ENCODE data around the gene SEMA3A. TPM values are rescaled to one million over a fixed set of nuclear protein-coding genes. Genes with fewer than 3 reads are reported as not detected.

Gene SEMA3A
- total RNA-seq, 1 donor from 2014 or later: 6.2 TPM

DNA sequence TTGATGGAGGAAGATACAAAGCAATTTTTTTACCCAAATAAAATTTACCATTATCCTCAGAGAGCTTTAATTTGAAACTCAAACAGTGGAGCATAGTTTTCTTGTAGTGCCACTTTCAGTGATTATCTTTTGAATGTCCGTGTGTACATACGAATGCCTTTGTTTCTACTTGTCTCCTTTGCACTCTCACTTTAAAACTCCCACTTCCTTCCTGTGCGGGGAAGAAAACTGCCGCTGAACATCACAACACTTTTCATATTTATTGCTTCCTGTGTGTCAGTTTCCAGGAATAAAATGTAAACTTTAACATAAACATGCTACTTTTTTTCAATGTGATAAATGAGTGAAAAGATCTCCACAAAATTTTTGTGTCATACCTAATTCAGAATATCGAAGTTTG lies 102.4 kb downstream of the SEMA3A start:
- TF ChIP-seq, protein P1, sequence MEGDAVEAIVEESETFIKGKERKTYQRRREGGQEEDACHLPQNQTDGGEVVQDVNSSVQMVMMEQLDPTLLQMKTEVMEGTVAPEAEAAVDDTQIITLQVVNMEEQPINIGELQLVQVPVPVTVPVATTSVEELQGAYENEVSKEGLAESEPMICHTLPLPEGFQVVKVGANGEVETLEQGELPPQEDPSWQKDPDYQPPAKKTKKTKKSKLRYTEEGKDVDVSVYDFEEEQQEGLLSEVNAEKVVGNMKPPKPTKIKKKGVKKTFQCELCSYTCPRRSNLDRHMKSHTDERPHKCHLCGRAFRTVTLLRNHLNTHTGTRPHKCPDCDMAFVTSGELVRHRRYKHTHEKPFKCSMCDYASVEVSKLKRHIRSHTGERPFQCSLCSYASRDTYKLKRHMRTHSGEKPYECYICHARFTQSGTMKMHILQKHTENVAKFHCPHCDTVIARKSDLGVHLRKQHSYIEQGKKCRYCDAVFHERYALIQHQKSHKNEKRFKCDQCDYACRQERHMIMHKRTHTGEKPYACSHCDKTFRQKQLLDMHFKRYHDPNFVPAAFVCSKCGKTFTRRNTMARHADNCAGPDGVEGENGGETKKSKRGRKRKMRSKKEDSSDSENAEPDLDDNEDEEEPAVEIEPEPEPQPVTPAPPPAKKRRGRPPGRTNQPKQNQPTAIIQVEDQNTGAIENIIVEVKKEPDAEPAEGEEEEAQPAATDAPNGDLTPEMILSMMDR (IDR thresholded peaks at IDR 0.05; ENCODE audit: insufficient read depth, low read length, poor library complexity, severe bottlenecking): no peak
- H3K27me3 ChIP-seq (ENCODE audit: control insufficient read depth, insufficient read depth, low read length): no peaks in the 10 kb centered on the region
- H3K36me3 ChIP-seq (ENCODE audit: control insufficient read depth, insufficient read depth, low read length): no peaks in the 10 kb centered on the region
- DNase-seq (ENCODE audit: low read depth): no peak
- no peak overlapping the region for H3K4me3 ChIP-seq (ENCODE audit: low read depth, low read length)

DNA sequence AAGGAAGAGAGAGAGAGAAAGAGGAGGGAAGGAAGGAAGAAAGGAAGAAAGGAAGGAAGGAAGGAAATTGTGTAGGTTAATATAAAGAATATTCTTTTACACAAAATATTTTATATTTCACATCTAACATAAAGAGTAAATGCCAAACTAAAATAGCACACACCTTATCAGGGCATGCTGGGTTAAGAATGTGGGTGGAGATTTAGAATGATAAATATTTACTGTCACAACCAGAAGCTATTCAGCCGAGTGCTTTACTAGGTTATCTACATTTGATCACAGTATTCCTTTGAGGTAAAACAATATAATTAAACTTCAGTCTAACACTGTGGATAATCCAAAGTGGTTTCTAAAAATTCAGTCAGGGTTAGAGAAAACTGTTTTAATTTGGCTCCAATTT lies 103.3 kb downstream of the SEMA3A start:
- H3K4me3 ChIP-seq (ENCODE audit: low read depth, low read length): no peak overlapping the region
- no peak for DNase-seq (ENCODE audit: low read depth)
- no peaks in the 10 kb centered on the region for H3K36me3 ChIP-seq (ENCODE audit: control insufficient read depth, insufficient read depth, low read length)
- H3K27me3 ChIP-seq (ENCODE audit: control insufficient read depth, insufficient read depth, low read length): no peaks in the 10 kb centered on the region
- TF ChIP-seq, protein P1 (IDR thresholded peaks at IDR 0.05; ENCODE audit: insufficient read depth, low read length, poor library complexity, severe bottlenecking): no peak

DNA sequence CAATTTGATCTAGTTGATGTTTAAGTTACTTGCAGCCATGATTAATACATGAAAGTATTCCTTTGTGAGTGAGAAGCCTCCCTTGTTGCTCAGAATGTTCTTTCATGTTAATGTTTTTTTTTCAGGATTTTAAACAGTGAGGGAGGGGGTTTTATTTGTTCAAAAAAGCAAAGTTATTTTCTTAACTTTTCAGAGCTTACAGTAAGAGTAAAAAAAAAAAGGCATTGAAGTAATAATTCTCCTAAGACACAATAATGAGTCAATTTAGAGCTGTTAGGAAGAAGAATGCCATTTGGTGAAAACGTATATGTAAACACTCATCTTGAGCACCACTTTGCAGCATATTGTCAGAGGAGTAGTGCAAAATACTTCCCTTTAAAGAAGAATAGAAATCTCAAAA lies 105.8 kb downstream of the SEMA3A start:
- no peak for DNase-seq (ENCODE audit: low read depth)
- no peaks in the 10 kb centered on the region for H3K27me3 ChIP-seq (ENCODE audit: control insufficient read depth, insufficient read depth, low read length)
- H3K4me3 ChIP-seq (ENCODE audit: low read depth, low read length): no peak overlapping the region
- H3K36me3 ChIP-seq (ENCODE audit: control insufficient read depth, insufficient read depth, low read length): no peaks in the 10 kb centered on the region
- TF ChIP-seq, protein P1 (IDR thresholded peaks at IDR 0.05; ENCODE audit: insufficient read depth, low read length, poor library complexity, severe bottlenecking): no peak

DNA sequence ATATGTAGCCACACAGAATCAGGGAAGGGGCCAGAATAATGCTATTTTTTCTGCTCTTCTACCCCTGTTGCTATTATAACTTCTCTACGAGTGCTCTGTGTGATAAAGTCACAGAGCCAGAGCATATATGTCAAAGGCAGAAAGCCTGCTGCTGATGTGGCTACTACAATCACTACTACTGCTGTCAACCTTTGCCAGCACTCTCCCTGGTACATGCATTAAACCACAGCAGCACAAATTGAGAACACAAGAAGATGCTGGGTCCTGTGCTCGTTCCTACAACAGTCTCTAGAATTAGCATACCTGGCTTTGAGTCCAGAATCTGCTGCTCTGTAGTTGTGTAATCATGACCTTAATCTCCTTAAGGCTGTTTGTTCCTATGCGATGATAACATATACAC lies 108.6 kb downstream of the SEMA3A start:
- H3K27me3 ChIP-seq (ENCODE audit: control insufficient read depth, insufficient read depth, low read length): no peaks in the 10 kb centered on the region
- no peak for DNase-seq (ENCODE audit: low read depth)
- H3K36me3 ChIP-seq (ENCODE audit: control insufficient read depth, insufficient read depth, low read length): no peaks in the 10 kb centered on the region
- no peak overlapping the region for H3K4me3 ChIP-seq (ENCODE audit: low read depth, low read length)
- TF ChIP-seq, protein P1 (IDR thresholded peaks at IDR 0.05; ENCODE audit: insufficient read depth, low read length, poor library complexity, severe bottlenecking): no peak

DNA sequence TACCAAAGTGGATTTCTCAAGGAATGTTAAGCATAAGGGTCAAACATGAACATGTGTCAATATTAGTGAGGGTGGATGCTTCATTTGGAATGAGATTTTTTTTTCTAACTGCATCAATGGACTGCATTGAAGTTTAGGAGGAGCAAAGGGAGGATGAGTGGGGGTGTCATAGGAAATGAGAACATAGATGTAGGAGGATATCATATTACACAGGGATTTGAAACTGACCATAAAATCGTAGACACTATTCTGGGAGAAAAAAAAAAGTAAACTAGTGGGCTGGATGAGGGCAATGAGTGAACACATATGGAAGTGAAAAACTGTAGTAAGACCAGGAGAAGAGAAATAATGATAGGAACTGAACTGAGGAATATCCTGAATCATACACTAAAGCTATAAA lies 109.4 kb downstream of the SEMA3A start:
- no peak for DNase-seq (ENCODE audit: low read depth)
- Histone ChIP-seq H3K36me3 (ENCODE audit: control insufficient read depth, insufficient read depth, low read length) (no peaks in the 10 kb centered on the region), H3K4me3 (ENCODE audit: low read depth, low read length) (no peak overlapping the region), H3K27me3 (ENCODE audit: control insufficient read depth, insufficient read depth, low read length) (no peaks in the 10 kb centered on the region)
- TF ChIP-seq, protein P1 (IDR thresholded peaks at IDR 0.05; ENCODE audit: insufficient read depth, low read length, poor library complexity, severe bottlenecking): no peak

DNA sequence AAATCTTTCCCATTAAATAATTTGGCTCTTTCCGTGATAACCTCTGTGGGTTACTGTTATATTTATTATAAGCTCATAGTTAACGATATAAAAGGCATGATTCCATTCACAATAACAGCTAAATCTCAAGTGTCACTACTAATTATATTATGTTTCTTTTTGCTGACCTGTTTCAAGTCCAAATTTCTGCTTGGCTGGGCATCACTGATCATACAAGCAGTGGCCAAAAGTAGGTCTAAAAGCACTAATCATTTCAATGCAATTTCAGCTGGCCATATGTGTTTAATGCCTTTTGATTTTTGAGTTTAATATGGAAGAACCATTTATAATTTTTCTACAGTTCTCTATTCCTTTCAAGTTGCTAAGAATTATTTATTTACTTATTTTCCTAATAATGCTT lies 110.7 kb downstream of the SEMA3A start:
- Histone ChIP-seq H3K36me3 (ENCODE audit: control insufficient read depth, insufficient read depth, low read length) (no peaks in the 10 kb centered on the region), H3K27me3 (ENCODE audit: control insufficient read depth, insufficient read depth, low read length) (no peaks in the 10 kb centered on the region), H3K4me3 (ENCODE audit: low read depth, low read length) (no peak overlapping the region)
- TF ChIP-seq, protein P1 (IDR thresholded peaks at IDR 0.05; ENCODE audit: insufficient read depth, low read length, poor library complexity, severe bottlenecking): no peak
- DNase-seq (ENCODE audit: low read depth): no peak
